Choroid plexus epithelial cell (primary cell): Measurements from ENCODE around the gene CEBPB.

Experiments
- DNase-seq: peaks from one replicate; pipeline ENCODE4 v3.0.0-alpha.2; 2010; ENCODE audit warnings: low read depth
- H3K4me3 ChIP-seq: 2 replicates; pipeline ENCODE4 v1.5.1; 2011; ENCODE audit warnings: low read depth, mild to moderate bottlenecking, control low read depth, low read length, moderate library complexity
- CTCF ChIP-seq: conservative IDR thresholded peaks from 2 replicates; pipeline ENCODE4 v1.5.1; 2011; ENCODE audit warnings: low read depth, mild to moderate bottlenecking, control low read depth, inconsistent platforms, low read length, moderate library complexity

Gene CEBPB

GRCh38 chr20:50194831-50195523, 4.3 kb downstream of the CEBPB start:
- no peak for TF ChIP-seq CTCF
- peak overlapping the region; percentile 96 for H3K4me3 ChIP-seq
- DNase-seq = peak; percentile 48

- no peak for TF ChIP-seq CTCF
- DNase-seq = no peak
- H3K4me3 ChIP-seq = peak overlapping the region; percentile 96
Measured at GRCh38 chr20:50195524-50196120, 5.0 kb downstream of the CEBPB start.

- H3K4me3 ChIP-seq = no peak overlapping the region
- TF ChIP-seq CTCF = no peak
- DNase-seq = no peak
Measured at GRCh38 chr20:50196248-50196647, 5.6 kb downstream of the CEBPB start.

DNA sequence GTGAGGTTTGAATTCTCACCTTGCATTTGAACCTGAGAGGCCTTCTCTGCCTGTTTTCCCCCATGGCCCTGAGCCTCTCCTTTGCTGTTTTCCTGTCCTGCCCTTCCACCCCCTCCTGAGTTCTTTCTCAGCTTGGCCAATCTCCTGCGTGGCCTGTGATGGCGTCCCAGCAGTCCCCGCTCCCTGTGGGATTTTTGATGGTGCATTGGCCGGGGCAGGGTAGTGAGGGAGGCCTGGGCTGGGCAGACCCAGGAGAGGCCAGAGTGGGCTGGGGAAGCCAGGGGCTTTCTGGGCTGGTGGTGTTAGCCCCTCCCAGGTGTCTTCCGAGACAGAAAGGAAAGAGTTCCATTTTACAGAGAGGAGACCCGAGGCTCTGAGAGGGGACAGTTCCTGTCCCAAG, 6.3 kb downstream of the CEBPB start:
- no peak for DNase-seq

GRCh38 chr20:50197463-50198179, 7.0 kb downstream of the CEBPB start:
- TF ChIP-seq CTCF = no peak
- DNase-seq = no peak
- no peak overlapping the region for H3K4me3 ChIP-seq

More for the DNA sequence above, 6.3 kb downstream of the CEBPB start:
- no peak overlapping the region for H3K4me3 ChIP-seq
- no peak for TF ChIP-seq CTCF

GRCh38 chr20:50198180-50198666, 7.6 kb downstream of the CEBPB start:
- no peak for TF ChIP-seq CTCF
- DNase-seq = no peak
- no peak overlapping the region for H3K4me3 ChIP-seq
